Mesendoderm (in vitro differentiated cells): ENCODE results near the gene SLC23A1.

ENCODE experiments used
- DNase-seq: peaks from one replicate; pipeline ENCODE4 v3.0.0; 2013
- H2AK5ac ChIP-seq: 2 replicates; pipeline ENCODE4 v1.6.1; 2013; ENCODE audit warnings: low read length, inconsistent platforms
- H2BK120ac ChIP-seq: 2 replicates; pipeline ENCODE4 v1.6.1; 2013; ENCODE audit warnings: low read depth, mild to moderate bottlenecking, low read length, moderate library complexity, mixed read lengths
- H2BK15ac ChIP-seq: replicated peaks from 2 replicates; pipeline ENCODE4 v1.6.1; 2013; ENCODE audit warnings: low read depth, mild to moderate bottlenecking, moderate library complexity
- H2BK5ac ChIP-seq: 2 replicates; pipeline ENCODE4 v1.6.1; 2013; ENCODE audit warnings: low read length, inconsistent platforms
- H3K18ac ChIP-seq: 2 replicates; pipeline ENCODE4 v1.6.1; 2013; ENCODE audit warnings: mild to moderate bottlenecking, low read length, mixed read lengths
- H3K23ac ChIP-seq: one replicate; pipeline ENCODE4 v1.6.1; 2013; ENCODE audit warnings: low read length
- H3K27ac ChIP-seq: 2 replicates; pipeline ENCODE4 v1.5.1; 2013; ENCODE audit warnings: low read depth, mild to moderate bottlenecking, inconsistent platforms, low read length, moderate library complexity
- H3K27me3 ChIP-seq: 2 replicates; pipeline ENCODE4 v1.6.1; 2013; ENCODE audit warnings: low read length, control low read depth, mild to moderate bottlenecking, inconsistent platforms; ENCODE audit not compliant: insufficient read depth, poor library complexity
- H3K36me3 ChIP-seq: 2 replicates; pipeline ENCODE4 v1.6.1; 2013; ENCODE audit warnings: low read length, inconsistent platforms; ENCODE audit not compliant: control insufficient read depth, insufficient read depth
- H3K4ac ChIP-seq: one replicate; pipeline ENCODE4 v1.6.1; 2013; ENCODE audit warnings: low read depth, mild to moderate bottlenecking, low read length, moderate library complexity
- H3K4me1 ChIP-seq: 2 replicates; pipeline ENCODE4 v1.6.1; 2013; ENCODE audit warnings: low read depth, low read length, inconsistent platforms; ENCODE audit not compliant: control insufficient read depth
- H3K4me2 ChIP-seq: 2 replicates; pipeline ENCODE4 v1.6.1; 2013; ENCODE audit warnings: low read length
- H3K4me3 ChIP-seq: 2 replicates; pipeline ENCODE4 v1.5.1; 2013; ENCODE audit warnings: mild to moderate bottlenecking, low read length
- H3K56ac ChIP-seq: one replicate; pipeline ENCODE4 v1.6.1; 2013; ENCODE audit warnings: low read length
- H3K79me1 ChIP-seq: 2 replicates; pipeline ENCODE4 v1.6.1; 2013; ENCODE audit warnings: low read length, inconsistent platforms
- H3K79me2 ChIP-seq: 2 replicates; pipeline ENCODE4 v1.6.1; 2013; ENCODE audit warnings: mild to moderate bottlenecking, low read length; ENCODE audit not compliant: control insufficient read depth, insufficient read depth
- H3K9ac ChIP-seq: 2 replicates; pipeline ENCODE4 v1.6.1; 2013; ENCODE audit warnings: low read length, inconsistent platforms
- H4K5ac ChIP-seq: one replicate; pipeline ENCODE4 v1.6.1; 2013; ENCODE audit warnings: low read length
- H4K8ac ChIP-seq: one replicate; pipeline ENCODE4 v1.6.1; 2013; ENCODE audit warnings: low read depth, mild to moderate bottlenecking, control low read depth, low read length, moderate library complexity
- WGBS: extraction: QIAGEN DNeasy Blood & Tissue Kit; methylation state at CpG from one replicate; pipeline ENCODE4 v1.1.7; 2013; ENCODE audit warnings: low lambda C conversion rate, missing lambda C conversion rate; ENCODE audit not compliant: insufficient coverage; ENCODE audit errors: extremely low coverage; 5-methylcytosine and 5-hydroxymethylcytosine counted together

Gene SLC23A1

DNA sequence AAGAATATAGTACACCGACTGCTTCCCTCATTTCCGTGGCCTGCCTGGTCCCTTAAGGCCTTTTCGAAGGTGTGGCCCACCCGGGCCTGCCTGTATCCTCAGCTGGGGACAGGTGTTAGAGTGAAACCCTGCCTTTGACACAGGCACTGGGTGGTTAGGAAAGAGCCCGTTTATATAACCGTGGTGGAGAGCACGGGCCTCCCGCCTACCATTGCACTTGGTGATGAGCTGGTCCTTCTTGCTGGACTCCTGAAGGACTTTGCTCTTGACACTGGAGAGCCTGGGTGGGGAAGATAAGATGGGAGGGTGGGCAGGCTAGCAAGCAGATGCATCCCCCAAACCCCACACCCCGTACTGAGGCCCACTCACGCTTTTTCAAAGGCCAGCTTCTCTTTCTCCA lies 18.4 kb upstream of the SLC23A1 start:
- no peak overlapping the region for H3K4me2 ChIP-seq
- WGBS: no CpG with 5 or more reads among the region's 10 CpGs
- DNase-seq: no peak

DNA sequence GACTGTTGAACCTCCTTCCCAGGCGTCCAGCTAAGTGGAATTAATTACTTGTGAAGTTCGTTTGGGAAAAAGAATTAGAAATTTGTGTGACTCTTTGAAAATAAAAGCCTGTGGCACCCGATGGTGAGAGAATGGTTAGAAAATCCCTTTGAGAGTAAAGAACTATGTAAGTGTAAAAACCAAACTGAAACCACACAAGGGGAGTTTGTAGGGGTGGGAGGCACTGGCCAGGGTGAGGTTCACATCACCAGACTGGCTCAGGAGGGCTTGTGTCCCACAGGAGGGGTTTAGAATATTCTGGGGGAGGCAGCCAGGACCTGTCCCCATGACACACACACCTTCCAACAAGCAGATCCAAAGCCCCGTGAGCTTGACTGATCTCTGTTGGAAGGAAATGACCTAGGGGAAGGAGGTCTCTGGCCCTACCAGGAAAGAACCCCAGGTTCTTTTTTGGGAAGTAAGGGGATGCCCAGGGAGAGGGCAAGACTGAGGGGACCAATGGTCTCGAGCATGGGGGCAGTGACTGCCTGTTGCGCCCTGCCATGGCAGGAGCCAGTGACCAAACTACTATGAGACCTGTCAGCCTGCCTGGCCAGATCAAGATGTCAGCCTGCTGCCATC lies 16.5 kb upstream of the SLC23A1 start:
- Histone ChIP-seq H3K23ac (no peak overlapping the region), H4K8ac (no peak overlapping the region), H2AK5ac (no peak overlapping the region), H3K4ac (no peak overlapping the region), H3K79me2 (no peaks in the 10 kb centered on the region), H3K27ac (no peak overlapping the region), H3K56ac (no peak overlapping the region), H2BK5ac (no peak overlapping the region), H2BK120ac (no peak overlapping the region), H3K27me3 (no peaks in the 10 kb centered on the region), H3K36me3 (no peaks in the 10 kb centered on the region), H3K4me2 (no peak overlapping the region), H2BK15ac (no peak overlapping the region), H3K4me1 (peaks cover 9% of the 10 kb centered on the region), H3K18ac (no peak overlapping the region), H3K9ac (no peak overlapping the region), H4K5ac (no peak overlapping the region), H3K4me3 (no peak overlapping the region), H3K79me1 (no peaks in the 10 kb centered on the region)
- DNase-seq: no peak
- no CpG with 5 or more reads among the region's 6 CpGs for WGBS

More for the DNA sequence above, 18.4 kb upstream of the SLC23A1 start:
- Histone ChIP-seq H2BK15ac (no peak overlapping the region), H3K79me1 (no peaks in the 10 kb centered on the region), H3K23ac (no peak overlapping the region), H3K27me3 (no peaks in the 10 kb centered on the region), H3K36me3 (no peaks in the 10 kb centered on the region), H4K5ac (no peak overlapping the region), H3K18ac (no peak overlapping the region), H3K4ac (no peak overlapping the region), H2AK5ac (no peak overlapping the region), H3K27ac (no peak overlapping the region), H2BK120ac (no peak overlapping the region), H3K56ac (no peak overlapping the region), H4K8ac (no peak overlapping the region), H3K4me3 (no peak overlapping the region), H3K9ac (no peak overlapping the region), H3K79me2 (no peaks in the 10 kb centered on the region), H3K4me1 (peaks cover 4% of the 10 kb centered on the region), H2BK5ac (no peak overlapping the region)

DNA sequence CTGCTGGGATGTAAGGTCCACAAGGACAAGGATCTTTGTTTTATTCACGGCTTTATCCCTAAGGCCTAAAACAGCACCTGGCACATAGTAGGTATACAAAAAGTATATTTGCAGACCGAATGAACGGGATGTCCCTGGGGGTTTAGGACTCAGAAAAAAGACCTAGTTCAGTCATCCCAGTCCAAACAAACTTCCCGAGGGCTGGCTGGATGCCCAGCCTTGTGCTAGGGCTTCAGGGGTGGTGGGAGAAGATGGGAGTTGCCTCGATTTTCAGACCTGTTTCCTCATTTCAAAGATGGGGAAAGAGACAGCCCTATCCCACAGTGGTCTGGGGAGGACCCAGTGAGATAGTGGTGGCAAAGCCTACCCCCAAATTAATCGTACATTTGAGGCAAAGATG lies 14.8 kb upstream of the SLC23A1 start:
- Histone ChIP-seq H2BK15ac (no peak overlapping the region), H3K56ac (no peak overlapping the region), H3K9ac (no peak overlapping the region), H3K27ac (no peak overlapping the region), H3K79me1 (no peaks in the 10 kb centered on the region), H2BK5ac (no peak overlapping the region), H3K18ac (no peak overlapping the region), H4K8ac (no peak overlapping the region), H3K4ac (no peak overlapping the region), H2BK120ac (no peak overlapping the region), H3K27me3 (peaks cover 3% of the 10 kb centered on the region), H3K79me2 (no peaks in the 10 kb centered on the region), H4K5ac (no peak overlapping the region), H2AK5ac (no peak overlapping the region), H3K23ac (no peak overlapping the region), H3K36me3 (no peaks in the 10 kb centered on the region), H3K4me3 (no peak overlapping the region), H3K4me2 (no peak overlapping the region), H3K4me1 (peaks cover 8% of the 10 kb centered on the region)
- no CpG with 5 or more reads among the region's 6 CpGs for WGBS
- no peak for DNase-seq

DNA sequence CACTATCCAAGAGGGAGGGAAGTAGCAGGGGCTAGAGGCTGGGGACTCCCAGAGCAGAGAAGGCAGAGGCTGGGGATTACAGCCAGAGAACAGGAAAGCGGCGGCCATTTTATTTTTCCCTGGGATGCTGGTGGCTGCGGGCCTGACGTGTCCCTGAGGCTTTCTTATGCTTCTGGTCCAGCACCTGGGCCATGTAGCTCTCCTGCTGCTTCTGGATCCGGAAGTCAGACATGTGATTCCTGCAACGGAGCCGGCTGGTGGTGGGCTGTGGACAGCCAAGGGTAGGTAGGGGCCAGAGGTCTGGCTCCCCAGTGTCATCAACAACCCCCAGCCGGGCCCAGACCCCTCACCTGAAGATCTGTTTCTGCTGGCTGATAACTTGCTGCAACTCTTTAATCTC lies 13.6 kb upstream of the SLC23A1 start:
- Histone ChIP-seq H2BK120ac (no peak overlapping the region), H3K18ac (no peak overlapping the region), H3K23ac (no peak overlapping the region), H3K27ac (no peak overlapping the region), H4K5ac (no peak overlapping the region), H3K27me3 (peaks cover 3% of the 10 kb centered on the region), H3K56ac (no peak overlapping the region), H2AK5ac (no peak overlapping the region), H3K4me2 (no peak overlapping the region), H2BK15ac (no peak overlapping the region), H2BK5ac (no peak overlapping the region), H3K4ac (no peak overlapping the region), H3K4me1 (peaks cover 8% of the 10 kb centered on the region), H4K8ac (no peak overlapping the region), H3K4me3 (no peak overlapping the region), H3K79me2 (no peaks in the 10 kb centered on the region), H3K9ac (no peak overlapping the region), H3K36me3 (no peaks in the 10 kb centered on the region), H3K79me1 (no peaks in the 10 kb centered on the region)
- no CpG with 5 or more reads among the region's 8 CpGs for WGBS
- DNase-seq: peak; percentile 85

DNA sequence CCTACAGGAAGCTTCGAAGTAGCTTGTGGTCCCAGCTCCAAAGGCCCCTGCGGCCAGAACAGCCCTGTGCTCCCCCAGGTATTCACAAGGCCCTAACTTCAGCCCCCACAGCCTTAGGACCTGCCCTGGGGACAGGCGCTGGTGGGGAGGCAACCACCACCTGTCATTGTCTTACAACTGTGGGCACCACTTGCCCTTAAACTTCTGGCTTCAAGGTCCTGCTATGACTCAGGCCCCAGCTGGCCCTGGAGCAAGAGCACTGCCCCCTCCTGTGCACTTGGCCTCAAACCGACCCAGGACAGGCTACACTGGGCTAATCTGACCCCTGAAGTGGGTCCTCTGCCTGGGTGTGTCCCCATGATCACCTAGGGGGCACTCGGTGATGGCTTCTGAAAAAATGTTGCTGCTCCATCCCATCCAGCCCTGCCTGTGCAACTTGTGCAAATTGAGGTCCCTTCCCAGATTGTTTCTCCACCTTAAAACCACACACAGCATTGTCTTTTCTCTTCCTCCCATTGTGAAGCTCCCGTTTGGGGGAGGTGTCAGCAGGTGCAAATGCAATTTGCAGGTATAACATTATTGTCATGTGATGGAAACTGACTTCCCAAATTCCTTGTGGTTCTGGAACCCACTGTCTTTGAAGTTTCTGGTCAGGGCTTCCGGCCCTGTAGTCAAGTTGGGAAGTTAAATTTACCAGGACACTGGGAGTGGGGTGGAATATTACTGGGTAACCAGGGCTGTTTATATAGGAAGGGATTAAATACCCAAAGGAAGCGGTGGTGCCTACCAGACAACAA lies 12.9 kb upstream of the SLC23A1 start:
- H3K27me3 ChIP-seq: peaks cover 3% of the 10 kb centered on the region

More for the DNA sequence above, 12.9 kb upstream of the SLC23A1 start:
- Histone ChIP-seq H3K9ac (no peak overlapping the region), H3K4me1 (peaks cover 8% of the 10 kb centered on the region), H2BK5ac (no peak overlapping the region), H2AK5ac (no peak overlapping the region), H3K4ac (no peak overlapping the region), H3K36me3 (no peaks in the 10 kb centered on the region), H3K79me1 (no peaks in the 10 kb centered on the region), H3K56ac (peak overlapping the region; percentile 39), H4K8ac (no peak overlapping the region), H3K4me2 (no peak overlapping the region), H3K4me3 (no peak overlapping the region), H3K79me2 (no peaks in the 10 kb centered on the region), H3K27ac (no peak overlapping the region), H4K5ac (no peak overlapping the region), H2BK15ac (no peak overlapping the region), H2BK120ac (no peak overlapping the region), H3K23ac (no peak overlapping the region), H3K18ac (no peak overlapping the region)
- peak; percentile 45 for DNase-seq
- no CpG with 5 or more reads among the region's 8 CpGs for WGBS
